Metanephros (tissue), 2 donors: ENCODE results near the gene MEX3D. TPM values are rescaled to one million over a fixed set of nuclear protein-coding genes. Genes with fewer than 3 reads are reported as not detected.

Source experiments
- small RNA-seq: library from RNA; depleted of rRNA; stranded (forward); fragments of <200 nt; gene quantifications from one replicate; pipeline ENCODE3, GENCODE V24; 2014; ENCODE audit warnings: low replicate concordance
- total RNA-seq: library from RNA; depleted of rRNA; stranded (reverse); fragments of >200 nt; gene quantifications from one replicate; pipeline ENCODE4 v1.2.3, GENCODE V29; 2014

The MEX3D gene
- 52.7 TPM for total RNA-seq

DNA sequence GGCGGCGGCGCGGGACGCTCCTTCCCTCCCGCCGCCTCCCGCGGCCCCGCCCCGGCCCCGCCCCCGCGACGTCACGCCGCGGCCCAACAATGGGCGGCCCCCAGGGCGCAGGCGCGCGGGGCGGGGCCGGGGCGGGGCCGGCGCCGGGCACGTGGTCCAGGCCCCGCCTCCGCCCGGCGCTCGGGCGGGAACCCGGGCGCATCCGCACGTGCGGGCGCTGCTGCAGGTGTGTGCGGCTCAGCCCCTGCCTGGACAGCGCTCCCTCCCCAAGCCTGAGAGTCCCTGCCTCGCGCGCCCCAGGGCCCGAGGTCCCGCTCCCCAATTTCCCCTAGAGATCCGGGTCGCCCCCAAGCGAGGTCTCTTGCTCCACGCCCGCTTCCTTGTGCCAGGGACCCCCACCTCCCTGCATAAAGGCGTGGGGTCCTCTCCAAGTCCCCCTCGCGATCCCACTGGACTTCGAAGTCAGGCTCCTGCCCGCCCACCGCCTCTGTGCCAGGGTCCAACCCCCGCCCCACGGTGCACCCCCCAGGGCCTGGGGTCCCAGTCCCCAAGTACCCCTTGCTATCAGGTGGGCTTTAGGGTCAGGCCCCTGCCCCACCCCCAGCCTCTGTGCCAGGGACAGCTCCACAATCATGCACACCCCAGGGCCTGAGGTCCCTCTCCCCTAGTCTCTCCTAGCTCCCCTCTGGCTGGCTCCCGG lies at the start of gene MEX3D:
MEX3D (minus strand) TSS at position 6 of the 700 bp plus-strand sequence. CDS start 267 bp downstream, outside the sequence.

GRCh38 chr19:1605236-1606137 lies 37.4 kb upstream of the MEX3D start, which contains the start of gene UQCR11:
UQCR11 (minus strand) TSS chr19:1605462; CDS start chr19:1605409, 53 bp downstream.

GRCh38 chr19:1592755-1593500 lies 24.8 kb upstream of the MEX3D start, which contains the start of gene MBD3:
MBD3 (minus strand) TSS chr19:1592865; CDS start chr19:1592631, 234 bp downstream.

DNA sequence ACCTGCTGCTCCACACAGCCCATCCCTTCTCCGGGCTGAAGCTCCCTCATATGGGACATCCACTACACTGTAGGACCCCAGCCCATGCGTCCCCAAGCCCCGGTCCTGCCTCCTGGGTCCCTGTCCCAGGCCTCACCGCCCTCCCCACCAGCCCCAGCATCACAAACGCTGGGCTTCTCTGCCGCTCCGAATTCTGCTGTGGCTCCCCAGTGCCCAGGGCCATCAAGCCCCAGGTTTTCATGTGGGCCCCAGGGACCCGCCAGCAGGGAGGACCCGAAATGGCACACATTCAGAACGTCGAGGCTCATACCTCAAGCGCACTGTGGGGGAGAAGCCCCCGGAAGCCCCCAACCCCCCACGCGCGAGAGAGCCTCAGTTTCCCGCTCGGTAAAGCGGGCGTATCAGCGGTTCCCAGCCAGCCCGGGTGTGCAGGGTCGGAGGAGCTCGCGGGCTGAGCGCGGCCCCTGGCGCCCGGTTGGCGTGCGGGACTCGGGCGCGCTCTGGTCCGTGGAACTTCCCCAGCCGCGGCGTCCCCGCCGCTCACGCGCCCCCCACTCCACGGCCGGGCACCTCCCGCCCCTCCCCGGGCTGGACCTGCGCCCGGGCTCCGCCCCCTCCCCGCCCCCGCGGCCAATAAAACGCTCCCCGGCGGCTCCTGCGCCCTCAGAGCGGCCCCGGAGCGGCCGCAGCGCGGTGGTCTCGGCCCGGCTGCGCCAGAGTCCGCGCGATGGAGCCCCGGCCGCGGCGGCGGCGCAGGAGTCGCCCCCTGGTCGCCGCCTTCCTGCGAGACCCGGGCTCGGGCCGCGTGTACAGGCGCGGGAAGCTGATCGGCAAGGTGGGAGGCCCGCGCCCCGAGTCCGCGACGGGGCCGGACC lies 44.5 kb downstream of the MEX3D start, which contains the start of gene PLK5:
PLK5 (plus strand) TSS at position 666 of the 875 bp plus-strand sequence. CDS start 2,920 bp downstream, outside the sequence.

GRCh38 chr19:1512671-1513498 lies 55.2 kb downstream of the MEX3D start, which contains the start of gene ADAMTSL5:
ADAMTSL5 (minus strand) TSS chr19:1513019; CDS start chr19:1510943, 2,076 bp downstream.

Small RNAs within 50 kb of the gene (small RNA-seq; reads per million reads assigned to genes)
- gene AC005943.2 (not detected), gene RN7SL477P (not detected), gene RNU6-1223P (not detected)

Other genes starting within 250 kb of the MEX3D start
- gene NDUFS7, start 184.4 kb downstream of the MEX3D start, total RNA-seq, result 83.7 TPM
- gene GAMT, start 166.8 kb downstream of the MEX3D start, total RNA-seq, result 63.8 TPM
- 59.6 TPM for gene DAZAP1, start 160.7 kb downstream of the MEX3D start, total RNA-seq
- gene RPS15, start 129.9 kb downstream of the MEX3D start, total RNA-seq, result 697 TPM
- 1.7 TPM for gene APC2, start 118.2 kb downstream of the MEX3D start, total RNA-seq
- gene C19orf25, start 89.1 kb downstream of the MEX3D start, total RNA-seq, result 37.7 TPM
- 9.4 TPM for gene PCSK4, start 78.0 kb downstream of the MEX3D start, total RNA-seq
- 4.0 TPM for gene REEP6, start 77.1 kb downstream of the MEX3D start, total RNA-seq
- 2.7 TPM for gene ADAMTSL5, start 55.3 kb downstream of the MEX3D start, total RNA-seq
- gene PLK5, start 44.2 kb downstream of the MEX3D start, total RNA-seq, result 0.12 TPM
- gene MBD3, start 24.5 kb upstream of the MEX3D start, total RNA-seq, result 74.8 TPM
- gene UQCR11, start 37.1 kb upstream of the MEX3D start, total RNA-seq, result 49.7 TPM
- 80.4 TPM for gene TCF3, start 84.3 kb upstream of the MEX3D start, total RNA-seq
- not detected for gene ONECUT3, start 185.2 kb upstream of the MEX3D start, total RNA-seq
- 1.9 TPM for gene ATP8B3, start 244.0 kb upstream of the MEX3D start, total RNA-seq